CD4-positive, alpha-beta T cell treated with Interleukin-6 for 4 hours (primary cell): ENCODE measurements around the gene TBX4.
"Not testable (repeated sequence)": the region's sequence is repeated elsewhere in the genome, so short reads cannot be mapped to it uniquely, and the experiment has no call there.

Experiments
- DNase-seq: peaks from one replicate; pipeline ENCODE4 v3.0.0-alpha.2; 2020; ENCODE audit warnings: mixed read lengths

Gene TBX4

GRCh38 chr17:61502292-61502691 is 50.1 kb downstream of the TBX4 start:
- no peak for DNase-seq

GRCh38 chr17:61503961-61504360 is 51.7 kb downstream of the TBX4 start:
- no peak for DNase-seq

GRCh38 chr17:61504697-61505096 is 52.5 kb downstream of the TBX4 start:
- no peak for DNase-seq

- DNase-seq = no peak
Measured at GRCh38 chr17:61505846-61506627, 53.8 kb downstream of the TBX4 start.

- DNase-seq = no peak
Measured at GRCh38 chr17:61507383-61508066, 55.3 kb downstream of the TBX4 start.

GRCh38 chr17:61508912-61509311 is 56.7 kb downstream of the TBX4 start:
- no peak for DNase-seq

- DNase-seq = not testable (repeated sequence)
Measured at GRCh38 chr17:61509454-61509853, 57.2 kb downstream of the TBX4 start.

- no peak for DNase-seq
Measured at GRCh38 chr17:61510237-61510636, 58.0 kb downstream of the TBX4 start.

GRCh38 chr17:61510991-61511390 is 58.8 kb downstream of the TBX4 start:
- no peak for DNase-seq

GRCh38 chr17:61511480-61512182 is 59.4 kb downstream of the TBX4 start:
- DNase-seq = no peak

GRCh38 chr17:61514491-61514890 is 62.3 kb downstream of the TBX4 start:
- no peak for DNase-seq

- no peak for DNase-seq
Measured at GRCh38 chr17:61517265-61517664, 65.0 kb downstream of the TBX4 start.

- no peak for DNase-seq
Measured at GRCh38 chr17:61517843-61518606, 65.8 kb downstream of the TBX4 start.

GRCh38 chr17:61519139-61519538 is 66.9 kb downstream of the TBX4 start:
- DNase-seq = no peak

- DNase-seq = no peak
Measured at GRCh38 chr17:61519754-61520440, 67.7 kb downstream of the TBX4 start.

GRCh38 chr17:61520897-61521296 is 68.7 kb downstream of the TBX4 start:
- DNase-seq = no peak

GRCh38 chr17:61522088-61522487 is 69.9 kb downstream of the TBX4 start:
- DNase-seq = no peak

GRCh38 chr17:61524319-61524718 is 72.1 kb downstream of the TBX4 start:
- no peak for DNase-seq

GRCh38 chr17:61527441-61527840 is 75.2 kb downstream of the TBX4 start:
- DNase-seq = not testable (repeated sequence)

- no peak for DNase-seq
Measured at GRCh38 chr17:61528171-61528570, 75.9 kb downstream of the TBX4 start.

GRCh38 chr17:61531223-61531622 is 79.0 kb downstream of the TBX4 start:
- no peak for DNase-seq

- no peak for DNase-seq
Measured at GRCh38 chr17:61532826-61533225, 80.6 kb downstream of the TBX4 start.
